Measurements from ENCODE around the gene IFITM2. TPM values are rescaled to one million over a fixed set of nuclear protein-coding genes. Genes with fewer than 3 reads are reported as not detected.
"Not testable (repeated sequence)": the region's sequence is repeated elsewhere in the genome, so short reads cannot be mapped to it uniquely, and the experiment has no call there.

Gene IFITM2
- total RNA-seq, 3 donors from 2014 or later: 197 to 257 (median 231) TPM

- DNase-seq (no peak), ATAC-seq (no peak)
- Mint-ChIP-seq H3K4me3 (no peak overlapping the region), H3K4me1 (ENCODE audit: low read depth) (peaks cover 51% of the 10 kb centered on the region), H3K27me3 (ENCODE audit: low read depth) (peaks cover 14% of the 10 kb centered on the region), H3K36me3 (ENCODE audit: insufficient read depth) (no peaks in the 10 kb centered on the region), H3K9me3 (no peaks in the 10 kb centered on the region)
These were observed 21.8 kb upstream of the IFITM2 start for GRCh38 chr11:285894-286220.

- not testable (repeated sequence) for H3K36me3 Mint-ChIP-seq (ENCODE audit: insufficient read depth); H3K27me3 Mint-ChIP-seq (ENCODE audit: low read depth); H3K9me3 Mint-ChIP-seq; ATAC-seq
- peak; percentile 56 for DNase-seq
- Mint-ChIP-seq H3K4me3 (peak overlapping the region; percentile 96), H3K4me1 (ENCODE audit: low read depth) (peaks cover 39% of the 10 kb centered on the region)
These were observed 20.4 kb upstream of the IFITM2 start for GRCh38 chr11:286977-287820.

GRCh38 chr11:287821-288477 lies 19.7 kb upstream of the IFITM2 start:
- Mint-ChIP-seq H3K4me1 (ENCODE audit: low read depth) (peaks cover 32% of the 10 kb centered on the region), H3K36me3 (ENCODE audit: insufficient read depth) (no peaks in the 10 kb centered on the region), H3K27me3 (ENCODE audit: low read depth) (peaks cover 1% of the 10 kb centered on the region), H3K4me3 (peak overlapping the region; percentile 96), H3K9me3 (no peaks in the 10 kb centered on the region)
- peak; percentile 29 for ATAC-seq
- peak; percentile 55 for DNase-seq

GRCh38 chr11:288478-289397 lies 18.9 kb upstream of the IFITM2 start, which contains the start of gene PGGHG:
TSS of gene PGGHG (plus strand) at chr11:289126. CDS start at chr11:289817, 691 bp downstream.
- Mint-ChIP-seq H3K4me3 (peak within 1 kb of the TSS; percentile 96), H3K36me3 (ENCODE audit: insufficient read depth) (no peaks in the 10 kb centered on the region), H3K4me1 (ENCODE audit: low read depth) (peaks cover 27% of the 10 kb centered on the region), H3K9me3 (no peaks in the 10 kb centered on the region), H3K27me3 (ENCODE audit: low read depth) (no peaks in the 10 kb centered on the region)
- ATAC-seq (peak; percentile 20 to 33), DNase-seq (peak; percentile 50)

- H3K4me1 Mint-ChIP-seq (ENCODE audit: low read depth): peaks cover 26% of the 10 kb centered on the region
- no peaks in the 10 kb centered on the region for H3K27me3 Mint-ChIP-seq (ENCODE audit: low read depth)
- H3K36me3 Mint-ChIP-seq (ENCODE audit: insufficient read depth): no peaks in the 10 kb centered on the region
- no peak for ATAC-seq
- peak; percentile 45 for DNase-seq
- H3K4me3 Mint-ChIP-seq: peak overlapping the region; percentile 59
- H3K9me3 Mint-ChIP-seq: no peaks in the 10 kb centered on the region
These were observed 18.3 kb upstream of the IFITM2 start for GRCh38 chr11:289398-289711.

- Mint-ChIP-seq H3K4me1 (ENCODE audit: low read depth) (peaks cover 26% of the 10 kb centered on the region), H3K9me3 (no peaks in the 10 kb centered on the region), H3K4me3 (peak overlapping the region; percentile 61), H3K27me3 (ENCODE audit: low read depth) (no peaks in the 10 kb centered on the region), H3K36me3 (ENCODE audit: insufficient read depth) (no peaks in the 10 kb centered on the region)
- peak; percentile 6 for DNase-seq
- peak in 1 of 2 donors; percentile 21 for ATAC-seq
These were observed 17.6 kb upstream of the IFITM2 start for GRCh38 chr11:289712-290620.

GRCh38 chr11:290621-291231 lies 16.9 kb upstream of the IFITM2 start:
- no peaks in the 10 kb centered on the region for H3K36me3 Mint-ChIP-seq (ENCODE audit: insufficient read depth)
- ATAC-seq (no peak), DNase-seq (peak; percentile 5)
- no peaks in the 10 kb centered on the region for H3K27me3 Mint-ChIP-seq (ENCODE audit: low read depth)
- no peaks in the 10 kb centered on the region for H3K9me3 Mint-ChIP-seq
- peaks cover 26% of the 10 kb centered on the region for H3K4me1 Mint-ChIP-seq (ENCODE audit: low read depth)
- peak overlapping the region; percentile 21 for H3K4me3 Mint-ChIP-seq

- Mint-ChIP-seq H3K9me3 (no peaks in the 10 kb centered on the region), H3K4me3 (no peak overlapping the region), H3K27me3 (ENCODE audit: low read depth) (no peaks in the 10 kb centered on the region), H3K4me1 (ENCODE audit: low read depth) (peaks cover 21% of the 10 kb centered on the region), H3K36me3 (ENCODE audit: insufficient read depth) (no peaks in the 10 kb centered on the region)
- DNase-seq: peak; percentile 4
- ATAC-seq: no peak
These were observed 16.1 kb upstream of the IFITM2 start for GRCh38 chr11:291281-292210.

GRCh38 chr11:292211-293121 lies 15.2 kb upstream of the IFITM2 start:
- Mint-ChIP-seq H3K36me3 (ENCODE audit: insufficient read depth) (no peaks in the 10 kb centered on the region), H3K27me3 (ENCODE audit: low read depth) (no peaks in the 10 kb centered on the region), H3K4me1 (ENCODE audit: low read depth) (peaks cover 22% of the 10 kb centered on the region), H3K4me3 (no peak overlapping the region), H3K9me3 (no peaks in the 10 kb centered on the region)
- DNase-seq: peak; percentile 4
- ATAC-seq: no peak

GRCh38 chr11:293271-293851 lies 14.3 kb upstream of the IFITM2 start:
- H3K4me1 Mint-ChIP-seq (ENCODE audit: low read depth): peaks cover 24% of the 10 kb centered on the region
- ATAC-seq: no peak
- H3K9me3 Mint-ChIP-seq: no peaks in the 10 kb centered on the region
- no peaks in the 10 kb centered on the region for H3K27me3 Mint-ChIP-seq (ENCODE audit: low read depth)
- peak; percentile 4 for DNase-seq
- H3K4me3 Mint-ChIP-seq: no peak overlapping the region
- H3K36me3 Mint-ChIP-seq (ENCODE audit: insufficient read depth): no peaks in the 10 kb centered on the region

GRCh38 chr11:293852-294661 lies 13.6 kb upstream of the IFITM2 start:
- DNase-seq (peak; percentile 4), ATAC-seq (no peak)
- Mint-ChIP-seq H3K4me1 (ENCODE audit: low read depth) (peaks cover 27% of the 10 kb centered on the region), H3K4me3 (no peak overlapping the region), H3K36me3 (ENCODE audit: insufficient read depth) (no peaks in the 10 kb centered on the region), H3K27me3 (ENCODE audit: low read depth) (no peaks in the 10 kb centered on the region), H3K9me3 (no peaks in the 10 kb centered on the region)

All from activated T-cell treated with anti-CD3 and anti-CD28 coated beads, Interleukin-2, amount 50 U/mL, for 4 hours (primary cell).